ENCODE data around the gene AKNAD1.

DNA sequence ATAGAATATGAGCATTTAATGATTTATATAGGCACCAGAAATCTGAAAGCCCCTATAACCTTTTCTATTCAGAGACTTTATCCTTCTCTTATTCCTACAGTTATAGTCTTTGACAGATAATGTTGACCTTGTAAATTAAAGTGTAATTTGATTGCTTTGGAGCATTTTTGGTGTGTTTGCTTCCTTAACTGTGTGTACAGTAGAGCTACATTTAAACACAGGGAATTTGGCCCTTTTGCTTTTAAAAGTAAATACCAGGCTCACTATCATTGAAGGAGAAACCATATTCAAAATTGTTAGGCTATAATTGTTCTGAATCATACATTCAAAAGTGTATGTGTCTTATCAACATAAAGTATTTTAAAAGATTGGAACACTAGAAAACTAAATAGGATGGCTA is 77.4 kb downstream of the AKNAD1 start:
- TF ChIP-seq, protein P1, sequence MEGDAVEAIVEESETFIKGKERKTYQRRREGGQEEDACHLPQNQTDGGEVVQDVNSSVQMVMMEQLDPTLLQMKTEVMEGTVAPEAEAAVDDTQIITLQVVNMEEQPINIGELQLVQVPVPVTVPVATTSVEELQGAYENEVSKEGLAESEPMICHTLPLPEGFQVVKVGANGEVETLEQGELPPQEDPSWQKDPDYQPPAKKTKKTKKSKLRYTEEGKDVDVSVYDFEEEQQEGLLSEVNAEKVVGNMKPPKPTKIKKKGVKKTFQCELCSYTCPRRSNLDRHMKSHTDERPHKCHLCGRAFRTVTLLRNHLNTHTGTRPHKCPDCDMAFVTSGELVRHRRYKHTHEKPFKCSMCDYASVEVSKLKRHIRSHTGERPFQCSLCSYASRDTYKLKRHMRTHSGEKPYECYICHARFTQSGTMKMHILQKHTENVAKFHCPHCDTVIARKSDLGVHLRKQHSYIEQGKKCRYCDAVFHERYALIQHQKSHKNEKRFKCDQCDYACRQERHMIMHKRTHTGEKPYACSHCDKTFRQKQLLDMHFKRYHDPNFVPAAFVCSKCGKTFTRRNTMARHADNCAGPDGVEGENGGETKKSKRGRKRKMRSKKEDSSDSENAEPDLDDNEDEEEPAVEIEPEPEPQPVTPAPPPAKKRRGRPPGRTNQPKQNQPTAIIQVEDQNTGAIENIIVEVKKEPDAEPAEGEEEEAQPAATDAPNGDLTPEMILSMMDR (IDR thresholded peaks at IDR 0.05 in 4 of 5, conservative IDR thresholded peaks at IDR 0.05 in 1 of 5): no peak
- no peak for TF ChIP-seq POLR2A (IDR thresholded peaks at IDR 0.05)
